22Rv1 (cell line): Measurements from ENCODE around the gene CFL1.

Experiments used
- H3K27ac ChIP-seq: fragments of 450-650 bp; 2 replicates; pipeline ENCODE4 v1.5.1; 2017
- ZFX ChIP-seq: fragments of 450-650 bp; IDR thresholded peaks from 2 replicates; pipeline ENCODE4 v1.6.1; 2017; ENCODE audit warnings: antibody characterized with exemption, borderline replicate concordance
- TF ChIP-seq, protein P1 (sequence below): fragments of 450-650 bp; IDR thresholded peaks from 2 replicates; pipeline ENCODE4 v1.5.1; 2017; ENCODE audit warnings: mild to moderate bottlenecking

The CFL1 gene

DNA sequence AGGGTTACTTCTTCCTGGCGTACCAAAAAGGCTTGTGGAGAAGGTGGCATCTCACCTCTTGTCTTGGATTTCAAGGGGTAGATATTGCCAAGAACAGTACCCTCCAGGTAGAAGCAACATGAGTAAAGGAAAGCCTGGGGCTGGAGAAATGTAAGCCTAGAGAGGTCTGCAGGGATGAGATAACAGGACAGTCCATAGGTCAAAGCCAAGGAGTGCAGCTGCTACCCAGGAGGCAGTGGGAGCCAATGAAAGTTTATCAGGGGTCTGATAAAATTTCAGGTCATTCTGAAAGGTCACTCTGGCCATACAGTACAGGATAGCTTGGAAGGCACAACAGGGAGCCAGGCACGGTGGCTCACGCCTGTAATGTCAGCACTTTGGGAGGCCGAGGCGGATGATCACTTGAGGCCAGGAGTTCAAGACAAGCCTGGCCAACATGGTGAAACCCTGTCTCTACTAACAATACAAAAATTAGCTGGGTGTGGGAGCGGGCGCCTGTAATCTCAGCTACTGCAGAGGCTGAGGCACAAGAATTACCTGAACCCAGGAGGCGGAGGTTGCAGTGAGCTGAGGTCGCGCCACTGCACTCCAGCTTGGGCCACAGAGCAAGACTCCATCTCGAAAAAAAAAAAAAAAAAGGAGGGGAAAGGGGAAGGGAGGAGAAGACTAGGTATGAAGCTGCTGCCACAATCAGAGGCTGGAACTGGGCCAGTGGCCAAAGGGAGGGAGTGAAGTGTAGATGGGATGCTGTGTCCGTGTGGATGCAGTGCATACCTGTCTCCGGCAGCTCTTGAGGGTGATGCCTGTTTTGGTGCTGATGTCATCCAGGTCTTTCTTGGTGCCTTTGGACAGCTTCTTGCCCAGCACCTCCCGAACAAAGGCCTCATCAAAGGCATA, 29.1 kb upstream of the CFL1 start:
- peak overlapping the region; percentile 82 for H3K27ac ChIP-seq
- no peak for TF ChIP-seq ZFX
- TF ChIP-seq, protein P1, sequence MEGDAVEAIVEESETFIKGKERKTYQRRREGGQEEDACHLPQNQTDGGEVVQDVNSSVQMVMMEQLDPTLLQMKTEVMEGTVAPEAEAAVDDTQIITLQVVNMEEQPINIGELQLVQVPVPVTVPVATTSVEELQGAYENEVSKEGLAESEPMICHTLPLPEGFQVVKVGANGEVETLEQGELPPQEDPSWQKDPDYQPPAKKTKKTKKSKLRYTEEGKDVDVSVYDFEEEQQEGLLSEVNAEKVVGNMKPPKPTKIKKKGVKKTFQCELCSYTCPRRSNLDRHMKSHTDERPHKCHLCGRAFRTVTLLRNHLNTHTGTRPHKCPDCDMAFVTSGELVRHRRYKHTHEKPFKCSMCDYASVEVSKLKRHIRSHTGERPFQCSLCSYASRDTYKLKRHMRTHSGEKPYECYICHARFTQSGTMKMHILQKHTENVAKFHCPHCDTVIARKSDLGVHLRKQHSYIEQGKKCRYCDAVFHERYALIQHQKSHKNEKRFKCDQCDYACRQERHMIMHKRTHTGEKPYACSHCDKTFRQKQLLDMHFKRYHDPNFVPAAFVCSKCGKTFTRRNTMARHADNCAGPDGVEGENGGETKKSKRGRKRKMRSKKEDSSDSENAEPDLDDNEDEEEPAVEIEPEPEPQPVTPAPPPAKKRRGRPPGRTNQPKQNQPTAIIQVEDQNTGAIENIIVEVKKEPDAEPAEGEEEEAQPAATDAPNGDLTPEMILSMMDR = no peak

DNA sequence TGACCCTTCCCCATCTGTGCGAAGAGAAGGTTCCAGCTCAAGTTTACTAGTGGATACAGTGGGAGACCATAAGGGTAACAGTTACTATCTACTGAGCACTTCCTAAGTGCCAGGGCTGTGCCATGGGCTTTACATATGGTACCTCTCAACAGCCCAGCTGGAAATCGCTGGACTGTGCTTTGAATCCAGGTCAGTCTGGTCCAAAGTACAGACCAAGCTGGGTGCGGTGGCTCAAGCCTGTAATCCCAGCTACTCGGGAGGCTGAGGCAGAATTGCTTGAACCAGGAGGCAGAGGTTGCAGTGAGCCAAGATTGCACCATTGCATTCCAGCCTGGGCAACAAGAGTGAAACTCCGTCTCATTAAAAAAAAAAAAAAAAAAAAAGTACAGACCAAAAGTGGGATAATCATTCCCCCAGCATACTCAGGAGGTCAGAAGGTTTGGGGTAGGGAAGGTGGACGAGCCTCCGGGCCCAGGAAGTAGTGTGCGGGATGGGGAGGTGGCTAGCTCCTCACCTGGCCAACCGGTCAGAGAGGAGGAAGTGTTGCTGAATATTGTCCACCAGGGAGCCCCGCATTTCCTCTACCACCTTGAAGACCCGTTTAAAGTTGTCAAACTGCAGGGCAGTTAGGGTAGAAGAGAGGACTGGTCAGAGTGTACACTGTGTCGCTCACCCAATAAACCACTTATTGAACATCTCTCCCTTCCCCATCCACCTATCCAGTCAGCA, 28.0 kb upstream of the CFL1 start:
- TF ChIP-seq ZFX = no peak
- H3K27ac ChIP-seq = peak overlapping the region; percentile 82; the same call in 1 of the 2 replicates

DNA sequence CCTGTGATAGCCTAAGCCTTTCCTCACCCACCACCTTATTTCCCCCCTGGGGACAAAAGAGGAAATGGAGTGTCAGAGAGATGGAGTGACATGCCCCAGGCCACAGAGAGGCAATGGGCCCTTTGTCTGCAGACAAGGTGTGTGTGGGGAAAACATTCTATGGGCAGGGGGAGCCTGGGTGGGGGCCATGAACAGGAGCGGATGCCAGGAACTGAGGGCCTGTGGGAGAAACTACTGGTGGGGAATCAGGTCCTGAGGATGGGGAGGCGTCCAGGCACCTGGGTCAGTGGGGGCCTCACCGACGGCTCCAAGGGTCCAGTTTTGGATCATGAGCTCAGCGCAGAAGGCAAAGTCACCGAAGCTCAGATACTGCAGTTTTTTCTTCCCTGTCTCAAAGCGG, 27.3 kb upstream of the CFL1 start:
- TF ChIP-seq ZFX = no peak
- TF ChIP-seq, protein P1 = no peak
- H3K27ac ChIP-seq = no peak overlapping the region

- no peak for TF ChIP-seq ZFX
- TF ChIP-seq, protein P1 = peak; percentile 99
- H3K27ac ChIP-seq = no peak overlapping the region
Observed at GRCh38 chr11:65884716-65885092, 26.7 kb upstream of the CFL1 start.

- TF ChIP-seq, protein P1 = no peak
- TF ChIP-seq ZFX = no peak
- no peak overlapping the region for H3K27ac ChIP-seq
Observed at GRCh38 chr11:65883786-65884715, 26.1 kb upstream of the CFL1 start.

- no peak for TF ChIP-seq ZFX
- TF ChIP-seq, protein P1 = no peak
Observed at GRCh38 chr11:65883058-65883761, 25.2 kb upstream of the CFL1 start.

More at GRCh38 chr11:65883058-65883761, 25.2 kb upstream of the CFL1 start:
- no peak overlapping the region for H3K27ac ChIP-seq
